ENCODE measurements around the gene STARD13.
"Not testable (repeated sequence)": the region's sequence is repeated elsewhere in the genome, so short reads cannot be mapped to it uniquely, and the experiment has no call there.

The STARD13 gene

GRCh38 chr13:33181264-33181663 lies 104.3 kb downstream of the STARD13 start:
- no peak for DNase-seq

- no peak for DNase-seq
Observed at GRCh38 chr13:33180122-33180804, 105.3 kb downstream of the STARD13 start.

GRCh38 chr13:33179463-33179862 lies 106.1 kb downstream of the STARD13 start:
- no peak for DNase-seq

GRCh38 chr13:33178209-33178840 lies 107.2 kb downstream of the STARD13 start:
- DNase-seq: no peak

- DNase-seq: not testable (repeated sequence)
Observed at GRCh38 chr13:33177340-33178208, 108.0 kb downstream of the STARD13 start.

GRCh38 chr13:33176526-33176925 lies 109.0 kb downstream of the STARD13 start:
- no peak for DNase-seq

GRCh38 chr13:33175991-33176390 lies 109.6 kb downstream of the STARD13 start:
- DNase-seq: no peak

- no peak for DNase-seq
Observed at GRCh38 chr13:33174931-33175330, 110.6 kb downstream of the STARD13 start.

GRCh38 chr13:33174491-33174890 lies 111.1 kb downstream of the STARD13 start:
- no peak for DNase-seq

GRCh38 chr13:33172911-33173310 lies 112.6 kb downstream of the STARD13 start:
- no peak for DNase-seq

- DNase-seq: no peak
Observed at GRCh38 chr13:33172400-33172799, 113.2 kb downstream of the STARD13 start.

- DNase-seq: no peak
Observed at GRCh38 chr13:33169273-33169980, 116.1 kb downstream of the STARD13 start.

- DNase-seq: no peak
Observed at GRCh38 chr13:33168321-33168960, 117.1 kb downstream of the STARD13 start.

- DNase-seq: no peak
Observed at GRCh38 chr13:33167491-33167890, 118.1 kb downstream of the STARD13 start.

GRCh38 chr13:33165787-33166186 lies 119.8 kb downstream of the STARD13 start:
- no peak for DNase-seq

- DNase-seq: no peak
Observed at GRCh38 chr13:33164331-33164730, 121.2 kb downstream of the STARD13 start.

GRCh38 chr13:33162725-33163124 lies 122.8 kb downstream of the STARD13 start:
- not testable (repeated sequence) for DNase-seq

- DNase-seq: peak in 4 of 56 donors; percentile 5 to 37 (median 28)
Observed at GRCh38 chr13:33158816-33159215, 126.7 kb downstream of the STARD13 start.

- DNase-seq: no peak
Observed at GRCh38 chr13:33158271-33158670, 127.3 kb downstream of the STARD13 start.

- DNase-seq: no peak
Observed at GRCh38 chr13:33154911-33155310, 130.6 kb downstream of the STARD13 start.

All from amygdala (tissue), 56 donors.